Endothelial cell of umbilical vein (primary cell): ENCODE results near the gene TRAPPC4. TPM values are rescaled to one million over a fixed set of nuclear protein-coding genes. Genes with fewer than 3 reads are reported as not detected.

Experiments used
- BruUV-seq: library from RNA; stranded (reverse); fragments of 400-500 nt; replicated peaks from 2 replicates; lab custom pipeline; 2021; lab: Mats Ljungman, UMichigan
- CTCF ChIA-PET: fragments of 300-600, 350-600 bp; sonication (Branson Sonifier 250); formaldehyde crosslinking; loops from one replicate; lab custom pipeline; 2021; ENCODE audit warnings: antibody characterized with exemption, inconsistent platforms; lab: Charles Lee
- POLR2A ChIA-PET: fragments of 300-600, 350-600 bp; sonication (Branson Sonifier 250); formaldehyde crosslinking; loops from one replicate; lab custom pipeline; 2021; ENCODE audit warnings: antibody characterized with exemption, inconsistent platforms; lab: Charles Lee
- DNase-seq: peaks from one replicate; pipeline ENCODE4 v3.0.0-alpha.2; 2011; ENCODE audit warnings: low read depth, low spot score
- FAIRE-seq: peaks from 2 replicates; lab custom pipeline; 2011; peaks lifted over from hg19 to GRCh38; lab: Jason Lieb, UNC
- H2AFZ ChIP-seq: 2 replicates; pipeline ENCODE4 v1.6.0; 2012; ENCODE audit warnings: low read depth, low read length, control low read depth, inconsistent platforms
- H3K27ac ChIP-seq: 2 replicates; pipeline ENCODE4 v1.5.1; 2011; ENCODE audit warnings: low read depth, mild to moderate bottlenecking, control low read depth, low read length, moderate library complexity; ENCODE audit not compliant: insufficient read depth
- H3K27me3 ChIP-seq, 2 experiments: 2 replicates each; pipeline versions ENCODE4 v1.6.0 to v1.6.1; 2011; ENCODE audit warnings: low read length in 2 of 2, mixed read lengths in 1 of 2; ENCODE audit not compliant: control insufficient read depth in 2 of 2, insufficient read depth in 2 of 2
- H3K36me3 ChIP-seq, 2 experiments: 2 replicates in 1 of 2; 3 replicates in 1 of 2; pipeline ENCODE4 v1.5.1; 2011; ENCODE audit warnings: low read length in 2 of 2, mild to moderate bottlenecking in 1 of 2, moderate library complexity in 1 of 2; ENCODE audit not compliant: control insufficient read depth in 2 of 2, insufficient read depth in 2 of 2; ENCODE audit errors: extremely low read depth in 1 of 2
- H3K4me1 ChIP-seq: 3 replicates; pipeline ENCODE4 v1.5.1; 2011; ENCODE audit warnings: mild to moderate bottlenecking, low read length; ENCODE audit not compliant: control insufficient read depth, insufficient read depth; ENCODE audit errors: extremely low read depth
- H3K4me2 ChIP-seq: 2 replicates; pipeline ENCODE4 v1.6.1; 2011; ENCODE audit warnings: low read length, control low read depth, mixed read lengths; ENCODE audit not compliant: insufficient read depth
- H3K4me3 ChIP-seq, 3 experiments: fragments of 200-600 bp in 1 of 3; sonication (generic), shearing (Covaris generic) in 1 of 3; replicated peaks in 1 of 3; 2 replicates each; pipeline ENCODE4 v1.5.1; 2011 to 2016; ENCODE audit warnings: control low read depth in 3 of 3, low read length in 3 of 3, mild to moderate bottlenecking in 2 of 3, inconsistent platforms in 1 of 3, low read depth in 1 of 3, moderate library complexity in 1 of 3; ENCODE audit not compliant: insufficient read depth in 1 of 3
- H3K79me2 ChIP-seq: 2 replicates; pipeline ENCODE4 v1.6.0; 2012; ENCODE audit warnings: low read length, inconsistent platforms; ENCODE audit not compliant: control insufficient read depth, insufficient read depth
- H3K9ac ChIP-seq: replicated peaks from 2 replicates; pipeline ENCODE3; 2011; ENCODE audit warnings: low read length, control low read depth; ENCODE audit not compliant: insufficient read depth; ENCODE audit errors: extremely low read depth
- H3K9me1 ChIP-seq: replicated peaks from 3 replicates; pipeline ENCODE4 v1.6.0; 2011; ENCODE audit warnings: mild to moderate bottlenecking, low read length; ENCODE audit not compliant: control insufficient read depth, insufficient read depth; ENCODE audit errors: extremely low read depth
- H3K9me3 ChIP-seq: replicated peaks from 2 replicates; pipeline ENCODE4 v1.5.1; 2012; ENCODE audit warnings: low read length, inconsistent platforms; ENCODE audit not compliant: control insufficient read depth, insufficient read depth
- H4K20me1 ChIP-seq: replicated peaks from 2 replicates; pipeline ENCODE3; 2011; ENCODE audit warnings: mild to moderate bottlenecking, low read length; ENCODE audit not compliant: control insufficient read depth, insufficient read depth; ENCODE audit errors: extremely low read depth
- CTCF ChIP-seq, 2 donors: IDR thresholded peaks; 1 replicate in 1 of 2; 2 replicates in 1 of 2; pipeline ENCODE4 v1.5.1; 2011; ENCODE audit warnings: low read length in 2 of 2, mild to moderate bottlenecking in 2 of 2, moderate library complexity in 2 of 2, control low read depth in 1 of 2, inconsistent platforms in 1 of 2, low read depth in 1 of 2; ENCODE audit not compliant: insufficient read depth in 1 of 2; ENCODE audit errors: extremely low read depth in 1 of 2
- EZH2 ChIP-seq: IDR thresholded peaks from 2 replicates; pipeline ENCODE4 v1.6.1; 2012; ENCODE audit warnings: borderline replicate concordance, low read depth, mild to moderate bottlenecking, moderate library complexity, low read length, inconsistent platforms; ENCODE audit not compliant: severe bottlenecking
- FOS ChIP-seq: IDR thresholded peaks from 2 replicates; pipeline ENCODE4 v1.6.1; 2011; ENCODE audit warnings: mild to moderate bottlenecking, low read length, moderate library complexity, borderline replicate concordance; ENCODE audit not compliant: insufficient read depth
- GATA2 ChIP-seq: IDR thresholded peaks from 2 replicates; pipeline ENCODE4 v1.7.0; 2011; ENCODE audit warnings: low read depth, mild to moderate bottlenecking, moderate library complexity, mixed read lengths, low read length; ENCODE audit not compliant: insufficient read length, insufficient read depth
- JUN ChIP-seq: IDR thresholded peaks from 2 replicates; pipeline ENCODE4 v1.6.1; 2011; ENCODE audit warnings: borderline replicate concordance, low read depth; ENCODE audit not compliant: insufficient read length, insufficient read depth
- MAX ChIP-seq: IDR thresholded peaks from 2 replicates; pipeline ENCODE4 v1.6.1; 2011; ENCODE audit not compliant: insufficient read depth, insufficient read length
- MYC ChIP-seq: IDR thresholded peaks from one replicate; pipeline ENCODE4 v1.6.1; 2011; ENCODE audit warnings: mild to moderate bottlenecking, low read depth, low read length
- POLR2A ChIP-seq: IDR thresholded peaks from 2 replicates; pipeline ENCODE4 v1.6.1; 2012; ENCODE audit warnings: low read depth, mild to moderate bottlenecking, control low read depth, low read length
- POLR2AphosphoS5 ChIP-seq: IDR thresholded peaks from 2 replicates; pipeline ENCODE4 v1.6.1; 2012; ENCODE audit warnings: low read depth, mild to moderate bottlenecking, control low read depth, low read length, moderate library complexity; ENCODE audit not compliant: insufficient read depth
- dilution Hi-C: fragments of 300-500 bp; cut with MboI; formaldehyde crosslinking; loops from one replicate; pipeline ENCODE4 v1.15.0; 2019; ENCODE audit warnings: low sequenced_read_pairs; ENCODE audit not compliant: extremely low pct_ligation_motif_present
- intact Hi-C: fragments of 100-400 bp; cut with micrococcal nuclease; formaldehyde crosslinking; loops from one replicate; pipeline ENCODE4 v1.10.0; 2022
- polyA plus RNA-seq, 4 experiments: library from polyadenylated mRNA; depleted of rRNA in 3 of 4; stranded (reverse) in 3 of 4; unstranded in 1 of 4; fragments of >200 nt; gene quantifications; 2 replicates each; pipeline versions ENCODE4 v1.2.1 to v1.2.3, GENCODE V29; 2011 to 2012; ENCODE audit warnings: missing spikeins in 1 of 4
- total RNA-seq: library from RNA; stranded (reverse); gene quantifications from 2 replicates; pipeline ENCODE4 v1.2.3, GENCODE V29; 2021

The TRAPPC4 gene
- total and polyA plus RNA-seq, 2 donors (not counting 3 experiments of a cell fraction or from before 2014, with no cell fraction given), result 64.2 to 224 TPM

- intact Hi-C loops (no loop called here), dilution Hi-C loops (no loop called here)
- Histone ChIP-seq H3K27ac (no peak overlapping the region), H3K36me3 (peaks cover 22 to 70% of the 10 kb centered on the region in 2 experiments), H3K9ac (no peak overlapping the region), H3K9me3 (no peaks in the 10 kb centered on the region), H3K4me2 (no peak overlapping the region), H3K4me1 (no peaks in the 10 kb centered on the region), H3K4me3 (no peak overlapping the region), H3K9me1 (no peaks in the 10 kb centered on the region), H3K79me2 (no peaks in the 10 kb centered on the region), H2AFZ (no peak overlapping the region), H3K27me3 (no peaks in the 10 kb centered on the region), H4K20me1 (no peaks in the 10 kb centered on the region)
- no peak for DNase-seq
- no peak for FAIRE-seq
- BruUV-seq, result no TSS peak
- CTCF ChIA-PET, result no interaction called here
- TF ChIP-seq EZH2 (no peak), FOS (no peak), MYC (no peak), GATA2 (no peak), POLR2A (no peak), CTCF (IDR thresholded peaks at IDR 0.05; ENCODE audit: extremely low read depth in 1 of 2, insufficient read depth in 1 of 2, low read depth in 1 of 2, low read length in 2 of 2) (no peak), MAX (no peak), JUN (no peak), POLR2AphosphoS5 (no peak)
- POLR2A ChIA-PET, result no interaction called here
Measured at GRCh38 chr11:119048644-119049043, 30.1 kb downstream of the TRAPPC4 start.
